NCI-H446 treated with DMSO at 0.1 percent for 48 hours (cell line): ENCODE measurements around the gene ZDHHC11B.
A peak's percentile ranks its signal among the peaks of the same experiment; 100 is the strongest.

ENCODE experiments used
- DNase-seq: peaks from one replicate; lab custom pipeline; 2025; lab: John Stamatoyannopoulos, UW

Gene ZDHHC11B

GRCh38 chr5:673161-673830 is 111.2 kb downstream of the ZDHHC11B start:
- DNase-seq: no peak

DNA sequence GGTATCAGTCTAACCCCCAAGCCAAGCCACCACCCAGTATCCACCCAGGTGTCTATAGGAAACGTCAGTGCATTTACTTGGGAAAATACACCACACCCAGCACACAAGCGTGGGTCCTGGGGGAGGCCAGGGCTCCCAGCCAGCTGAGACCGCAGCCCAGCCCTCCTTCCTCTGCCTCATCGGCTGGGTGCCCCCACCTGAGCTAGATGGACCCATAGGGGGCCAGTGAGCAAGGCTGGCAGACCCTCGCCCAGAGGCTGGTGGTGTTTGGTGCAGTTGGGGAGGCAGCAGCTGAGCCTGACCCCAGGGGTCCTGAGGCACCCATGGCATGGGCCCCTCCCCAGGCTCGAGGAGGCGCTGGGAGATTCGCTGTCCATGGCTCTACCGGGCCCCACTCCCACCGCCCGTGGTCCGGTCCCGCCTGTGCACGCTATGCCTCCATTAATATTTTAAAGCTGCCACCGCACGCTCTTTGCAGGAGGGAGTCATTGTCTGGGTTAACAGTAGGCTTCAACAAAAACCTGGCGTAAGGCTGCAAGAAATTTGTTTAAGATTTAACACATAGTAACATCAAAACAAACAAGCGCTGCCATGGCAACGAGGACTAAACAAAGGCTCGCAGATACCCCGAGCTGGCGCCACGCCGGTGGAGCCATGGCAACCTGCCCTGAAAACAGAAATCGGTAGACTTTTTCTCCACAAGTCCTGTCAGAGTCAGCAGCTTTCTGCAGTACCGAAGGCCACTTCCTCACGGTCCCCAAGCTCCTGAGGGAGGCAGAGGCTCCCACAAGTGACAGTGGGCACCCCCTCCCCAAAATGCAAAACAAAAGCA is 112.0 kb downstream of the ZDHHC11B start:
- peak; percentile 48 for DNase-seq

DNA sequence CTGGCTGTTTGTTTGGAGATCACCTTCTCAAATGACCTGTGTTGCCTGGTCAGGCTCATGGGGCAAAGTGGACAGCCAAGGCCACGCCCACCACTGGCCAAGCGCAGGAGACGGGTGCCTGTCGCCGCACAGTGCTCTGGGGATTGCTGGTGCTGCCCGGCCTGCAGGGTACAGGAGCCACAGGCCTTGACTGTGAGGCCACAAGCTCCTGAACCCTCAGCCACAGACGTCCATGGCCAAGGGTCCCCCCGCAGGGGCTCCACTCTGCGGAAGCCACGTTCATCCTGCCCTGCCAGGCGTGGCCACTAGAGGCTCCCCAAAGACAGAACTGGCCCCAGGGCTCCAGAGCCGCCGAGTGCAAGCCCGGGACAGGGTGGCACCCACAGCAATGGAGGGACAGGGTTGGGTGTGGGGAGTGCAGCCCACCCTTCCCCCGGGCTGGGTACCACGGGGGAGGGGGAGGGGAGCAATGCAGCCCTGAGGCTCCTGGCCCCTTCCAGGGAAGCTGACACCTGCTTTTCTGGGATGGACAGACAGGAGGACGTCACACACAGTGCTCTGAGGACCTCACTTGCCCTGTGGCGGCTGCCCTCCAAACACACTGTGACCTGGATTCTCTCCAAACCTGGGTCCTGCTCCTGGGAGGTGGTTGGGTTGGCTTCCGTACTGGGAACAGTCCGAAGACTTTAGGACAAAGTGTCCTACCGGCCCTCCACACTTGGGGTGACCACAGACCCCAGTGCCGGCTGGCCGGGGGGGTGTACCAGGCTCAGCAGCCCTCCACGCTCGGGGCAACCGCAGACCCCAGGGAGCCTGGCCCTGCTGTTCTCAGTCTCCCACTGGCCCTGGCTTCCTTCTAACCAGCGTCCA is 112.8 kb downstream of the ZDHHC11B start:
- no peak for DNase-seq

- no peak for DNase-seq
Measured at GRCh38 chr5:670396-671270, 113.9 kb downstream of the ZDHHC11B start.

GRCh38 chr5:669842-670395 is 114.6 kb downstream of the ZDHHC11B start:
- no peak for DNase-seq

GRCh38 chr5:669111-669841 is 115.3 kb downstream of the ZDHHC11B start:
- no peak for DNase-seq

DNA sequence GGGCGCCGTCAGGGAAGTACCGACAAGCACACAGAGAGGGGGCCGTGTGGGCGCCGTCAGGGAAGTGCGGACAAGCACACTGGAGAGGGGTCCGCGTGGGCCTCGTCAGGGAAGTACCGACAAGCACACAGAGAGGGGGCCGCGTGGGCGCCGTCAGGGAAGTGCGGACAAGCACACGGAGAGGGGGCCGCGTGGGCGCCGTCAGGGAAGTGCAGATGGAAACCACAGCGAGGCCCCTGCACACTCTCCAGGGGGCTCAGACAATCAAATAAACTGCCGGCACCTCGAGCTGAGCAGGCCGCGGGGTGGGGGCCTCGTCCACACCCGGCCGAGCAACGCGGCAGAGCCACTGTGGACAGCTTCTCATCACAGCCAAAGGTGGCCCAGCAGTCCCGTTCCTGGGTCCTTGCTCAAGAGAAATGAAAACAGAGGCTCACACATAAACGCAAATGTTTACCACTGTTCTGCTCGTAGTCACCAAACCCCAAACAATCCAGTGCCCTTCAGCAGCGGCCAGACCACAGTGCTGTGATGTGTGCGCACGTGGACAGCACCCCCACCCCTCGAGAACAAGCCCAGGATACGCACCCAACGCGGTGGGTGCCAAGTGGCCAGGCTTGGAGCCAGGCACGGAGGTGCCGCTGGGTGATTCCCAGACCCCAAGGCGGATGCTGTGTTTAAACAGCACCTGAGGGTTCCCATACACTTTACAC is 116.1 kb downstream of the ZDHHC11B start:
- DNase-seq: no peak

DNA sequence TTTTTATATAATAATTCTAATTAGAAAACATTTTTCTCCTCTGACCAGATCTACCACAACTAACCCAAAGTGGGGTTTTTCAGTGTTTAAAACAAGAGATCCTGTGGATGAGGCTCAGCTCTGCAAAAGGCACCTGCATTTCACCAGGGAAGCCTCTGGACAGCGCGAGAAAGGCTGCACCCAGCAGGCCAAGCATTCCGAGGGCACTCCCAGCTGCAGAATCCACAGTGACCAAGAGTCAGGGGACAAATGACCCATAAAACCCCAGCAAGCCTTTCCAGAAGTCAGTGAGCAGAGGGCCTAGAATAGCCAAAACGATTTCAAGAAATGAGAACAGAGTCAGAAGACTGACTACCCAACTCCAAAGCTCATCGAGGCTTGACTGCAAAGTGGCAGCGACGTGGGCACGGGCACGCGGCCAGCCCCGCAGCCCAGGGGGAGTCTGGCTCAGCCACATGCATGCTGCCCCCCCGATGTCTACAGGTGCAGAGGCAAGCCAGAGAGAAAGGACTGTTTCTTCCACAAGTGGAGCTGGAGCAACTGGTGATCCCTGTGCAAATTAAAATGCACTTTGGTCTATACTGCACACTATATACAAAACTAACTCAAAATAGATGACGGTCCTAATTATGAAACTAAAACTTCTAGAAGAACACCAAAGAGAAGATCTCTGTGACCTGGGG is 117.6 kb downstream of the ZDHHC11B start:
- no peak for DNase-seq

DNA sequence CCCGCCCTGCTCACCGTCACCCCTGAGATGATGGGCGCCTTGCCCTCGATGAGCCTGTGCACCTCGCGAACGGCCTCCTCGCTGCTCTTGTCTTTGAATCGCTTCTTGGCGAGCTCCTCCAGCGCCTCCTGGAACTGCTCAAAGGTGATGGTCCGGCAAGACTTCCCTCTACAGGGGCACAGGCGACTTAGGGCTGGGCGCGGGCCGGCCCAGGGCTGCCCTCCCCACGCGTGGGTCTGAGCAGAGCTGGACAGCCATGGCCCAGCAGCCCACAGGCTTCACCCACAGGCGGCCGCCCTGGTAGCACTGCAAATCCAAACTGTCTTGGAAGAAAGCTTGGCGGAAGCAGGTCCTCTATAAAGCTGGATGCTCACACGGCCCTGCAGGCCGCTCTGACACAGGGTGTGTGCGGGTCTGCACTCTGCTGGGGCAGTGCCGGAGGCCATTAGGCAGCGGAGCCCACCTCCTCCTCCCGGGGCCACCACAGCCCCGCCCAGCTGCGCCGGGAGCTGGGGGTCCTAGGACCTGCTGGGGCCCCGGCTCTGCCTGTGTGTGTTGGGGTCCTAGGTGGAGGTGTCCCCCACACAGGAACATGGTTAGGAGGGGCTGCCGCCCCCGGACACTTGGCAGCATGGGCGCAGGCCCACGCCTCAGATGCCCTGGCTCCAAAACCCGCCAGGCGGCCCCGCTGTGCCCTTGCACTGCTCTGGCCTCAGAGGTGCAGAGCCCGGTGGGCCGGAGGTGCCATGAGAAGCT is 118.4 kb downstream of the ZDHHC11B start:
- no peak for DNase-seq

DNA sequence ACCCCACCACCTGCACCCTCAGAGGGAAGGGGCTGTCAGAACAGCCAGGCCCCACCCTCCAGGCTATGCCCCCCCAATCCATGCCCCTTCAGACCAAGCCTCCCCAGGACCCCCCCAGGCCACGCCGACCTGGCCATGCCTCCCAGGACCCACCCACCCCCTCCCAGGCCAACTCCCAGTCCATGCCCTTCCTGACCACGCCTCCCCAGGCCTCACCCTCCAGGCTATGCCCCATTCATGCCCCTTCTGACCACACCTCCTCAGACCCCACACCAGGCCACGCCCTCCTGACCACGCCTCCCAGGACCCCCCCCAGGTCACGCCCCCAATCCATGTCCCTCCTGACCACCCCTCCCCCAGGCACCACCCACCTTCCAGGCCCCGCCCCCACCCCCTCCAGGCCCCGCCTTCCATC is 119.0 kb downstream of the ZDHHC11B start:
- DNase-seq: no peak

- no peak for DNase-seq
Measured at GRCh38 chr5:664994-665360, 119.6 kb downstream of the ZDHHC11B start.

DNA sequence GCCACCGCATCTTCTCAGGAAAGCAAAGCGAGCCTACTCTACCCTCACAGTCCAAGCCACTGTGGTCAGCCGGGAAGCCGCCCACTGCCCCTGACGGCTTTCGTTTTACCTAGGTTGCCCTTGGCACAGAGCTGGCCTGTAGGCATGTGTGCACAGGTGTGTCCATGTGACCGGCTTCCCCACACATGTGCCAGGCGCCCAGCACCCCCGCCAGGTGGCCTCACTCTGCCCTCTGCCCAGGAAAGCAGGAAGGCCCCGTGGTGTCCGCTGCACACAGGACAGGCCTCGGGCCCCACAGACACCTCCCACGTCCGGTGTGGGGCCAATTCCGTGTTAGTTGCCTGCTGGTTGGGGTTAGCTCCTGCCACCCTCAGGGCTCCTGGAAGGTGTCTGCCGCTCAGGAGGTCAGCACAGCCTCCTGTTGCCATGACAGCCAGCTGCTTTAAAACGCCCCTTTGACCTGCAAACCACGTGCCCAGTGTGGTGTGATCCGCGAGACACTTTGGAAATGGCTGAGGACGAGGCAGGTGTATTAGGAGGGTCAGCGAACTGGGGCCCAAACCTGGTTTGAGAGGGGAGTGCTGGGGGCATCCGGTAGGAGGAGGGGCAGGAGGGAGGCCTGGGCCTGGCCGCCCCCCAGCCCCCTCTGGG is 120.1 kb downstream of the ZDHHC11B start:
- no peak for DNase-seq

DNA sequence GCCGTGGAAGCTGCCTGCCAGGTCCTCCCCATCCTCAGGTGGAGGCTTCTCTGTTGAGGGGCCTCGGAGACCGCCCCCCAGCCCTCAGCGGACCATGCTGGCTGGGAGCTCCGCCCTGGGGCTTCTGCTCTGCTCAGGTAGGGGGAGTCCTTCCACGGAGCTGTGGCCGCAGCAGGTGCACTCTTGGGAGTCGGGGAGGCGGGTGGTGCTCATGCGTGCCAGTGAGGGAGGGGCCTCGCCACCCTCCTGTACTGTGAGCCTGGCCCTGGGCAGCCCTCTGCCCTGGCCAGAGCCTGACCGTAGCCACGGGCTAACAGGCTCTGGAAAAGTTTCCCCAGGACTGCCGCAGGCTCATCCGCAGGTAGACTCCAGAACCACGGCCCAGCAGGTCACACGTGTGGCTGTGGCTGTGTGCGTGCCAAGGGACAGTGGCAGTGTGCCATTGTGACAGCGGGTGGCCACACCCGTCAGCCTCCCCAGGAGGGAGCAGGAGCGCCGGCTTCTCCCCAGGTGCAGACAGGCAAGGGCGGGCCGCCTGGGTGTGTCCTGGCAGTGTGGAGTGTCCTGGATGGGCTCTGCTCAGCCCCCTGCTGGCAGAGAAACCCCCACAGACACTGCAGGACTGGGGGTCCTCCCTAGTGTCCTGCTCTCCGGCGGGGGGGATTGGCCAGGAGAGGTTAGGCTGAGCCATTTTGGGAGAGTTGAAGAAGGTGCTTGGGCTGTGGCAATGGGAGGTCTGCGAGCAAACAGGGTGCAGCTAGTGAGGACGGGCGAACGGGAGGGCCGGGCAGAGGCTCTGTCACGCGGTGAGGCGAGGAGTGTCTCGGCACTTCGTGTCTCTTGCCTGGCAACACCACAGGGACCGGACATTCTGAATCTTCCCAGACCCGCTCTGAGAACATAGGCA is 120.8 kb downstream of the ZDHHC11B start:
- DNase-seq: no peak

DNA sequence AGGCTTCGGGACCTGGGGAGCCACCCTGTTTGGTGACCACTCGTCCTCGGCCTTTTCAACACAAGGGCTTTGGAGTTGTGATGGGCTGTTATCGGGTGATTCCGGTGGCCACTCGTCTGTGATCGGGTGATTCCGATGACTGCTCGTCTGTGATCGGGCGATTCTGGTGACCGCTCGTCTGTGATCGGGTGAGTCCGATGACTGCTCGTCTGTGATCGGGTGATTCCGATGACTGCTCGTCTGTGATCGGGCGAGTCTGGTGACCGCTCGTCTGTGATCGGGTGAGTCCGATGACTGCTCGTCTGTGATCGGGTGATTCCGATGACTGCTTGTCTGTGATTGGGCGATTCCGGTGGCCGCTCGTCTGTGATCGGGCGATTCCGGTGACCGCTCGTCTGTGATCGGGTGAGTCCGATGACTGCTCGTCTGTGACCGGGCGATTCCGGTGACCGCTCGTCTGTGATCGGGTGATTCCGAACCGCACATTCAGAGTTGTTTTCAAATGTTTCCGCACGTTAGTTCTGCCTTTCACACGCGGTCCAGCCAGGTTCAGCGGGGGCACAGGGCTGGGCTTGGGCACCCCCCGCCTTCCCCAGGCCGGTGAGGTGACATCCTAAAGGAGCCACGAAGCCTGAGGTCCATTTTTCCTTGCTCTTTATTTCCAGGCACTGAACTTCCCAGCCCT is 121.6 kb downstream of the ZDHHC11B start:
- no peak for DNase-seq

- DNase-seq: no peak
Measured at GRCh38 chr5:661891-662750, 122.4 kb downstream of the ZDHHC11B start.
